Spleen (tissue), 11 donors: ENCODE data around the gene ANKRD6. TPM values are rescaled to one million over a fixed set of nuclear protein-coding genes. Genes with fewer than 3 reads are reported as not detected.
"Not testable (repeated sequence)": the region's sequence is repeated elsewhere in the genome, so short reads cannot be mapped to it uniquely, and the experiment has no call there.

Experiments used
- DNase-seq: peaks from one replicate; pipeline ENCODE4 v3.0.0-alpha.2; 2020
- H3K27ac ChIP-seq, 8 donors: fragments of 200-600 bp; sonication (generic) in 7 of 8; 1 replicate in 4 of 8; 2 replicates in 4 of 8; pipeline versions ENCODE4 v1.5.0 to v1.8.0; 2016 to 2021; ENCODE audit warnings: inconsistent platforms in 4 of 8, mild to moderate bottlenecking in 4 of 8, moderate library complexity in 1 of 8
- H3K27me3 ChIP-seq, 7 donors: fragments of 200-600 bp; sonication (generic) in 6 of 7; replicated peaks in 1 of 7; 1 replicate in 4 of 7; 2 replicates in 3 of 7; pipeline versions ENCODE4 v1.5.0 to v1.8.0; 2016 to 2021; ENCODE audit warnings: inconsistent platforms in 3 of 7, mild to moderate bottlenecking in 1 of 7
- H3K36me3 ChIP-seq, 6 donors: fragments of 200-600 bp; sonication (generic) in 5 of 6; 1 replicate in 4 of 6; 2 replicates in 2 of 6; pipeline versions ENCODE4 v1.5.0 to v1.8.0; 2016 to 2021; ENCODE audit warnings: inconsistent platforms in 2 of 6
- H3K4me1 ChIP-seq, 6 donors: fragments of 200-600 bp; sonication (generic) in 5 of 6; 1 replicate in 3 of 6; 2 replicates in 3 of 6; pipeline versions ENCODE4 v1.5.0 to v1.8.0; 2016 to 2021; ENCODE audit warnings: inconsistent platforms in 3 of 6
- H3K4me3 ChIP-seq, 8 donors: fragments of 200-600 bp; sonication (generic) in 7 of 8; 1 replicate in 4 of 8; 2 replicates in 4 of 8; pipeline versions ENCODE4 v1.5.0 to v1.8.0; 2016 to 2021; ENCODE audit warnings: inconsistent platforms in 4 of 8, mild to moderate bottlenecking in 4 of 8, moderate library complexity in 2 of 8
- H3K9me3 ChIP-seq, 8 donors: fragments of 200-600 bp; sonication (generic) in 7 of 8; 1 replicate in 4 of 8; 2 replicates in 4 of 8; pipeline versions ENCODE4 v1.5.0 to v1.8.0; 2016 to 2021; ENCODE audit warnings: inconsistent platforms in 4 of 8
- CTCF ChIP-seq, 11 experiments: fragments of 200-600 bp in 7 of 11; fragments of 450-650 bp in 4 of 11; sonication (generic) in 4 of 11; IDR thresholded peaks in 8 of 11; conservative IDR thresholded peaks in 3 of 11; 1 replicate in 7 of 11; 2 replicates in 4 of 11; pipeline versions ENCODE4 v1.4.0 to v1.8.0; 2016 to 2021; ENCODE audit warnings: antibody characterized with exemption in 11 of 11, inconsistent platforms in 4 of 11, mild to moderate bottlenecking in 1 of 11
- POLR2A ChIP-seq, 3 donors: fragments of 450-650 bp; IDR thresholded peaks; one replicate each; pipeline ENCODE4 v1.5.1; 2017; ENCODE audit warnings: antibody characterized with exemption in 3 of 3, mild to moderate bottlenecking in 1 of 3
- POLR2AphosphoS5 ChIP-seq, 3 donors: sonication (generic); formaldehyde crosslinking; IDR thresholded peaks; one replicate each; pipeline ENCODE4 v1.5.1; 2017; ENCODE audit warnings: antibody characterized with exemption in 3 of 3
- WGBS, 5 donors: extraction: QIAGEN DNeasy Blood & Tissue Kit in 3 of 5; methylation state at CpG; one replicate each; pipeline versions ENCODE4 v1.1.5 to v1.1.7; 2013 to 2018; 5-methylcytosine and 5-hydroxymethylcytosine counted together
- intact Hi-C: fragments of 100-400 bp; cut with DNase I; formaldehyde crosslinking; loops from one replicate; pipeline ENCODE4 v1.15.0; 2023; ENCODE audit warnings: low total_unique reads
- polyA plus RNA-seq, 3 donors: library from polyadenylated mRNA; stranded (reverse); fragments of 200-250 nt; gene quantifications; one replicate each; pipeline ENCODE4 v1.2.1, GENCODE V29; 2013
- total RNA-seq, 7 donors: library from RNA; depleted of rRNA in 3 of 7; stranded (reverse); fragments of >200 nt in 3 of 7; fragmentation: NEBNext Ultra II Directional in 4 of 7; extraction: Animal tissue kit (Norgen Biotek cat#: 25700) in 4 of 7; gene quantifications; one replicate each; pipeline versions ENCODE4 v1.1.0 to v1.2.1, GENCODE V29; 2016 to 2021
- donor health status: healthy with polysubstance abuse.
- donor health status: DM: no; HTN: no; CAD: no; lungs with moderate emphysema.
- donor health status: DM: no; HTN: no; CAD: no.
- donor health status: Bipolar disorder and iron deficiency.
- donor health status: healthy.
- donor health status: DM: no; HTN: no; CAD: no.
- donor health status: DM: yes; HTN: yes; CAD: no.

Gene ANKRD6
- total and polyA plus RNA-seq, 10 donors, result 2.2 to 18.4 (median 7.7) TPM

- peaks cover 12 to 32% (median 20%) of the 10 kb centered on the region in 6 donors for H3K4me1 ChIP-seq
- no peak overlapping the region for H3K27ac ChIP-seq
- 88 to 98% (median 92%) methylated on average over 4 of the region's 4 CpGs for WGBS, 5 donors
- intact Hi-C loops, result no loop called here
- no peaks in the 10 kb centered on the region for H3K9me3 ChIP-seq
- no peaks in the 10 kb centered on the region for H3K27me3 ChIP-seq
- H3K4me3 ChIP-seq, result no peak overlapping the region
- DNase-seq, result no peak
- TF ChIP-seq POLR2AphosphoS5 (IDR thresholded peaks at IDR 0.05), result no peak
- no peak for TF ChIP-seq POLR2A (IDR thresholded peaks at IDR 0.05)
- TF ChIP-seq CTCF (IDR thresholded peaks at IDR 0.05 in 8 of 11, conservative IDR thresholded peaks at IDR 0.05 in 3 of 11), result no peak
- H3K36me3 ChIP-seq, result peaks cover 0 to 51% (median 26%) of the 10 kb centered on the region in 6 donors
These were observed 207.9 kb downstream of the ANKRD6 start for GRCh38 chr6:89640804-89641203.

GRCh38 chr6:89641581-89641980, 208.6 kb downstream of the ANKRD6 start:
- H3K9me3 ChIP-seq, H3K4me3 ChIP-seq, DNase-seq, H3K27ac ChIP-seq, intact Hi-C loops, H3K27me3 ChIP-seq: not testable (repeated sequence)
- WGBS, 5 donors, result 96 to 100% (median 99%) methylated on average over 3 of the region's 3 CpGs
- peaks cover 12 to 31% (median 20%) of the 10 kb centered on the region in 6 donors for H3K4me1 ChIP-seq
- peaks cover 0 to 51% (median 29%) of the 10 kb centered on the region in 6 donors for H3K36me3 ChIP-seq

GRCh38 chr6:89642956-89643355, 210.0 kb downstream of the ANKRD6 start:
- intact Hi-C loops, result no loop called here
- Histone ChIP-seq H3K4me3 (no peak overlapping the region), H3K27me3 (no peaks in the 10 kb centered on the region), H3K27ac (no peak overlapping the region), H3K4me1 (peaks cover 1 to 17% (median 11%) of the 10 kb centered on the region in 6 donors), H3K36me3 (peaks cover 5 to 60% (median 43%) of the 10 kb centered on the region in 6 donors), H3K9me3 (no peaks in the 10 kb centered on the region)
- 76 to 95% (median 90%) methylated on average over 3 of the region's 3 CpGs for WGBS, 5 donors
- TF ChIP-seq POLR2AphosphoS5 (IDR thresholded peaks at IDR 0.05) (no peak), CTCF (IDR thresholded peaks at IDR 0.05 in 8 of 11, conservative IDR thresholded peaks at IDR 0.05 in 3 of 11) (no peak)
- DNase-seq, result no peak

- DNase-seq, result no peak
- H3K27me3 ChIP-seq, result no peaks in the 10 kb centered on the region
- H3K4me1 ChIP-seq, result peaks cover 0 to 15% (median 10%) of the 10 kb centered on the region in 6 donors
- intact Hi-C loops, result no loop called here
- no peak overlapping the region for H3K4me3 ChIP-seq
- TF ChIP-seq CTCF (IDR thresholded peaks at IDR 0.05 in 8 of 11, conservative IDR thresholded peaks at IDR 0.05 in 3 of 11), result no peak
- no peak overlapping the region for H3K27ac ChIP-seq
- 73 to 83% (median 79%) methylated on average over 3 of the region's 3 CpGs for whole genome bisulfite sequencing, 5 donors
- H3K36me3 ChIP-seq, result peaks cover 5 to 64% (median 47%) of the 10 kb centered on the region in 6 donors
- H3K9me3 ChIP-seq, result no peaks in the 10 kb centered on the region
These were observed 210.5 kb downstream of the ANKRD6 start for GRCh38 chr6:89643406-89643805.

GRCh38 chr6:89644864-89645263, 211.9 kb downstream of the ANKRD6 start:
- peaks cover 5 to 79% (median 60%) of the 10 kb centered on the region in 6 donors for H3K36me3 ChIP-seq
- intact Hi-C loops, result no loop called here

More at GRCh38 chr6:89644864-89645263, 211.9 kb downstream of the ANKRD6 start:
- Histone ChIP-seq H3K27me3 (no peaks in the 10 kb centered on the region), H3K4me1 (peaks cover 0 to 3% (median 0%) of the 10 kb centered on the region in 6 donors), H3K4me3 (no peak overlapping the region), H3K27ac (no peak overlapping the region), H3K9me3 (no peaks in the 10 kb centered on the region)
- no peak for DNase-seq
- TF ChIP-seq POLR2AphosphoS5 (IDR thresholded peaks at IDR 0.05) (no peak), CTCF (IDR thresholded peaks at IDR 0.05 in 8 of 11, conservative IDR thresholded peaks at IDR 0.05 in 3 of 11) (no peak), POLR2A (IDR thresholded peaks at IDR 0.05) (no peak)
- WGBS, 5 donors, result 83 to 93% (median 91%) methylated on average over 4 of the region's 4 CpGs
